K562 (cell line): ENCODE measurements around the gene NASP. TPM values are rescaled to one million over a fixed set of nuclear protein-coding genes. Genes with fewer than 3 reads are reported as not detected.
A peak's percentile ranks its signal among the peaks of the same experiment; 100 is the strongest.

Experiments used
- CREBBP ChIP-seq: IDR thresholded peaks from one replicate; pipeline ENCODE4 v1.6.1; 2012; ENCODE audit warnings: low read depth, mild to moderate bottlenecking, control low read depth, inconsistent platforms, low read length
- E2F3 ChIP-seq: fragments of 250-450 bp; sonication (Bioruptor Pico); IDR thresholded peaks from 2 replicates; pipeline ENCODE4 v1.4.0; 2020; ENCODE audit warnings: mild to moderate bottlenecking
- HMBOX1 ChIP-seq: sonication (generic); IDR thresholded peaks from 2 replicates; pipeline ENCODE4 v1.6.1; 2016
- JUN ChIP-seq, 2 experiments: sonication (generic) in 1 of 2; formaldehyde crosslinking in 1 of 2; IDR thresholded peaks; 2 replicates each; pipeline versions ENCODE4 v1.6.1 to v1.8.0; 2012 to 2022; ENCODE audit warnings: borderline replicate concordance in 2 of 2, mild to moderate bottlenecking in 2 of 2, improper control_type of control experiment in 1 of 2, low read depth in 1 of 2, low read length in 1 of 2, missing genetic modification reagents in 1 of 2
- KDM4B ChIP-seq, 2 experiments: fragments of 450-650 bp in 1 of 2; sonication (generic) in 1 of 2; IDR thresholded peaks; 2 replicates each; pipeline ENCODE4 v1.6.1; 2016 to 2017; ENCODE audit warnings: borderline replicate concordance in 2 of 2, antibody characterized with exemption in 1 of 2, low read depth in 1 of 2, mild to moderate bottlenecking in 1 of 2
- MAZ ChIP-seq, 2 experiments: fragments of 450-650 bp in 1 of 2; sonication (generic) in 1 of 2; formaldehyde crosslinking; IDR thresholded peaks in 1 of 2; conservative IDR thresholded peaks in 1 of 2; 2 replicates each; pipeline versions ENCODE4 v1.4.0 to v1.5.0; 2020; ENCODE audit warnings: mild to moderate bottlenecking in 1 of 2, missing genetic modification reagents in 1 of 2
- MLLT1 ChIP-seq, 2 experiments: fragments of 450-650 bp; IDR thresholded peaks; 2 replicates each; pipeline ENCODE4 v1.6.1; 2016
- PURB ChIP-seq: sonication (generic); formaldehyde crosslinking; IDR thresholded peaks from 2 replicates; pipeline ENCODE4 v1.9.0; 2021; ENCODE audit warnings: low read depth, mild to moderate bottlenecking, missing genetic modification reagents
- RAD51 ChIP-seq: fragments of 450-650 bp; IDR thresholded peaks from 2 replicates; pipeline ENCODE4 v1.7.1; 2016; ENCODE audit warnings: low read depth, mild to moderate bottlenecking, borderline replicate concordance
- RERE ChIP-seq: sonication (generic); formaldehyde crosslinking; IDR thresholded peaks from 2 replicates; pipeline ENCODE4 v1.8.0; 2023; ENCODE audit warnings: missing genetic modification reagents, mild to moderate bottlenecking, borderline replicate concordance
- STAT5A ChIP-seq: IDR thresholded peaks from 2 replicates; pipeline ENCODE4 v1.6.1; 2012; ENCODE audit warnings: low read length, inconsistent platforms, borderline replicate concordance
- ZFP91 ChIP-seq: sonication (generic); formaldehyde crosslinking; IDR thresholded peaks from 2 replicates; pipeline ENCODE4 v1.8.0; 2022; ENCODE audit warnings: mild to moderate bottlenecking, missing genetic modification reagents
- polyA plus RNA-seq, 8 experiments: library from polyadenylated mRNA; depleted of rRNA in 4 of 8; stranded (reverse) in 5 of 8; unstranded in 3 of 8; fragments of >200 nt; fragmentation: Nextera tagmentation in 2 of 8; fragmentation: Illumina TruSeq in 1 of 8; extraction: Ambion mirVana in 2 of 8; extraction: Trizol in 1 of 8; gene quantifications; 2 replicates each; pipeline versions ENCODE4 v1.2.1 to v1.2.3, GENCODE V29; 2011 to 2014; ENCODE audit warnings: inconsistent platforms in 1 of 8, missing spikeins in 1 of 8
- total RNA-seq, 7 experiments: library from RNA; depleted of rRNA in 6 of 7; stranded (reverse); fragments of >200 nt in 6 of 7; fragmentation: Illumina TruSeq in 2 of 7; extraction: Trizol in 2 of 7; gene quantifications; 2 replicates each; pipeline versions ENCODE4 v1.2.1 to v1.2.3, GENCODE V29; 2011 to 2021; ENCODE audit warnings: low replicate concordance in 1 of 7
- TF ChIP-seq, protein P1 (sequence below): fragments of 250-450 bp; sonication (Bioruptor Pico); IDR thresholded peaks from 2 replicates; pipeline ENCODE4 v1.6.1; 2021; ENCODE audit warnings: mild to moderate bottlenecking

NASP gene
- total and polyA plus RNA-seq, 9 of the 15 experiments (the other 6 are each of a cell fraction or from before 2014, with no cell fraction given), result 199 to 578 (median 419) TPM

- TF ChIP-seq RERE (CRISPR knock-in tag) (no peak), ZFP91 (peak; percentile 69; the same call in 1 of the 2 replicates), CREBBP (no peak), MLLT1 (IDR thresholded peaks at IDR 0.05) (peak in 1 of 2 experiments; percentile 74; a peak in 2 of 4 replicates), PURB (CRISPR knock-in tag) (no peak), KDM4B (IDR thresholded peaks at IDR 0.05; ENCODE audit: borderline replicate concordance in 2 of 2, low read depth in 1 of 2) (no peak; a peak in 2 of 4 replicates), HMBOX1 (no peak), E2F3 (CRISPR knock-in tag) (peak; percentile 38; the same call in 1 of the 2 replicates), MAZ (CRISPR knock-in tag; conservative IDR thresholded peaks at IDR 0.05 in 1 of 2, IDR thresholded peaks at IDR 0.05 in 1 of 2) (peak; percentile 87 to 94), JUN (IDR thresholded peaks at IDR 0.05; ENCODE audit: borderline replicate concordance, low read depth, low read length) (peak; percentile 79; the same call in 1 of the 2 replicates), JUN (CRISPR knock-in tag; IDR thresholded peaks at IDR 0.05; ENCODE audit: borderline replicate concordance) (no peak; the same call in 1 of the 2 replicates), RAD51 (peak; percentile 94), STAT5A (no peak; the same call in 1 of the 2 replicates)
- TF ChIP-seq, protein P1, sequence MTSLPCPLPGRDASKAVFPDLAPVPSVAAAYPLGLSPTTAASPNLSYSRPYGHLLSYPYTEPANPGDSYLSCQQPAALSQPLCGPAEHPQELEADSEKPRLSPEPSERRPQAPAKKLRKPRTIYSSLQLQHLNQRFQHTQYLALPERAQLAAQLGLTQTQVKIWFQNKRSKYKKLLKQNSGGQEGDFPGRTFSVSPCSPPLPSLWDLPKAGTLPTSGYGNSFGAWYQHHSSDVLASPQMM (CRISPR knock-in tag), result no peak
These were observed 33.2 kb upstream of the NASP start, which contains the start of gene AKR1A1 (continued) for GRCh38 chr1:45550401-45551351.
